GM12872 (cell line): ENCODE data around the gene SYTL3.

Source experiments
- TF ChIP-seq, protein P1 (sequence below): IDR thresholded peaks from 3 replicates; pipeline ENCODE4 v1.5.1; 2011; ENCODE audit warnings: low read depth, mild to moderate bottlenecking, low read length, moderate library complexity; ENCODE audit not compliant: insufficient read depth

Gene SYTL3

GRCh38 chr6:158781692-158782373, 132.0 kb downstream of the SYTL3 start:
- TF ChIP-seq, protein P1, sequence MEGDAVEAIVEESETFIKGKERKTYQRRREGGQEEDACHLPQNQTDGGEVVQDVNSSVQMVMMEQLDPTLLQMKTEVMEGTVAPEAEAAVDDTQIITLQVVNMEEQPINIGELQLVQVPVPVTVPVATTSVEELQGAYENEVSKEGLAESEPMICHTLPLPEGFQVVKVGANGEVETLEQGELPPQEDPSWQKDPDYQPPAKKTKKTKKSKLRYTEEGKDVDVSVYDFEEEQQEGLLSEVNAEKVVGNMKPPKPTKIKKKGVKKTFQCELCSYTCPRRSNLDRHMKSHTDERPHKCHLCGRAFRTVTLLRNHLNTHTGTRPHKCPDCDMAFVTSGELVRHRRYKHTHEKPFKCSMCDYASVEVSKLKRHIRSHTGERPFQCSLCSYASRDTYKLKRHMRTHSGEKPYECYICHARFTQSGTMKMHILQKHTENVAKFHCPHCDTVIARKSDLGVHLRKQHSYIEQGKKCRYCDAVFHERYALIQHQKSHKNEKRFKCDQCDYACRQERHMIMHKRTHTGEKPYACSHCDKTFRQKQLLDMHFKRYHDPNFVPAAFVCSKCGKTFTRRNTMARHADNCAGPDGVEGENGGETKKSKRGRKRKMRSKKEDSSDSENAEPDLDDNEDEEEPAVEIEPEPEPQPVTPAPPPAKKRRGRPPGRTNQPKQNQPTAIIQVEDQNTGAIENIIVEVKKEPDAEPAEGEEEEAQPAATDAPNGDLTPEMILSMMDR, result no peak

DNA sequence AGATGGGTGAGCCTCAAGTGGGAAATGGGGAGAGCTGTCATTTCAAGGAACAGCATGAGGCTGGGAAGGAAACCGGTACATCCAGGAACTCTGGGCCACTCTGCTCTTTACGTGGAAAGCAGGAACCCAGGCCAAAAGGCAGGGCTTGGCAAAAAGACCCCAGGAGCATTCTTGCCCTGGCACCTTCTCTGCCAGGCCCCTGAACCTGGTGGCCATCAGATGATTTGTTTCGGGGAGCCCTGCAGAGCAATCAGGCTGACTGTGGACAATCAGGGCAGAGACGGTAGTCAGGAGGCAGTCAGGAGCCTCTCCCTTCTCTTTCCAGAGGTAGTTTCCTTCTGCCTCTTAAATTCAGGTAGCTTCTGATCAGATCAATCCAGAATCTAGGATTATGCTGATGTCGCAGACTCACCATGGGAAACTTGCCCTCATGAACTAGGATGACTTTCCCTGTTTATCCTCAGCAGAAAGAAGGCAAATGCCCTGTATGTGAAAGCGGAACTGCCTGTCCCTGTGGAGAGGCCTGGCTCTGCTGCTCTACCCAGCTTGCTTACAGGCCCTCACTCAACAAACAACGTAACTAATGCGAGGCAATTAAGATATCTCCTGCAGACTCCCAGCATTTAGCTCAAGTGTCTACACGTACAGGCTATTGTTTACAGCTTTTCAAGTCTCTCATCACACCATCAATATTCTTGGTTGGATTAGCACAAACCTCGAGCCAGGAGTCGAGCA, 132.7 kb downstream of the SYTL3 start:
- TF ChIP-seq, protein P1, result no peak

- TF ChIP-seq, protein P1, result no peak
Observed at GRCh38 chr6:158783167-158783450, 133.3 kb downstream of the SYTL3 start.

DNA sequence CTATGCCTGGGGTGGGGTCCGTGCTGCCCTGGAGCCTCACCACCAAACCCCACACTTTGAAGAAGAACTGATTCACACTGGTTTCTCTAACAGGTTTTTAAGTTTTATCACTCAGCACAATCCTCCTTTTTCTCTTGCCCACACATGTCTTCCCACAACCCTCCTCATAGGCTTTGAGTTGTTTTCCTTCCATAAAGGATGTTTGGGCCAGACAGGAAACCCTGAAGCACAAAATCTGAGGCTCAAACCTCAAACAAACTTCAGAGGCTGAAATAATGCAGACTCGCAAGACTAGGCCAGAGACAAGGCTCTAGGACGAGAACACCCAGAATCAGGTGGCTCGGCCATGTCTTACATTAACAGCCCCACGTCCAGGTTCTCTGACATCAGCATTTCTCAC, 134.0 kb downstream of the SYTL3 start:
- TF ChIP-seq, protein P1, result no peak

- TF ChIP-seq, protein P1, result no peak
Observed at GRCh38 chr6:158784505-158784904, 134.7 kb downstream of the SYTL3 start.

- TF ChIP-seq, protein P1, result no peak
Observed at GRCh38 chr6:158785036-158785435, 135.2 kb downstream of the SYTL3 start.

DNA sequence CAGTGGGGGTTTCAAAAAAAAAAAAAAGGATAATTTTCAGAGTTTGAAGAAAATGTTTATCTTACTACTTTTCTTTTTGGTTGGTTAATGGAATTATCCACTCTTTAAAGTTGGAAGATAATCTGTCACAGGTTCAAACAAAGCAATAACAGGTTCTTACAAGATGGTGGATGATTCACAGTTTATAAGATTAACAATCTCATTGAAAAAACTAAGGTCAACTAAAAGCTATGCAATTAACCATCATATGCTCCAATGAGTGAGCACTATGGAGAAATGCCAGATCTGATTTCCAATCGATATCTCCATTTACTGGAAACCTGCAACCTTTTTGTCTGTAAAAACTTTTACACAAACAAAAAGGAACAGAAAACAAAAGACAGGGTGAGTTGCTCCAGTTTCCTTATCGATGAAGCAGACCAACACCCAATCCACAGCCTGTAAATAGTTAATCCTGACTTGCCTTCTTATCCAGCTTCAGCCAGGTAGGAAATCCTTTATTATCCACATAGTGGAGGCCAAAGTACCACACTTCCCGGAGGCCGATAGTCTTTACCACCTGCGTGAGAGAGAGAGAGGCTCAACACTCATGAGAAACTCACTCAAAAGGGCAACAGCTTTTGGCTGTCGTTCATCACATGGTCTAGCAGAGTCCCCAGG, 136.9 kb downstream of the SYTL3 start:
- TF ChIP-seq, protein P1, result no peak
